HG03103 (cell line): ENCODE measurements around the gene LAG3.
"Not testable (repeated sequence)": the region's sequence is repeated elsewhere in the genome, so short reads cannot be mapped to it uniquely, and the experiment has no call there.

Experiments used
- ATAC-seq: cut with Tn5 transposase; IDR thresholded peaks from one replicate; pipeline ENCODE4 v1.9.1; 2021; ENCODE audit warnings: low read depth; ENCODE audit not compliant: unreplicated experiment

LAG3 gene

GRCh38 chr12:6772331-6772695 lies at the start of gene LAG3:
LAG3 (plus strand) TSS chr12:6772520; CDS start chr12:6772853, 333 bp downstream.
- no peak for ATAC-seq

GRCh38 chr12:6722863-6723262 lies 49.5 kb upstream of the LAG3 start:
- no peak for ATAC-seq

- ATAC-seq, result peak; percentile 88
These were observed 48.5 kb upstream of the LAG3 start, which contains the start of gene COPS7A for GRCh38 chr12:6723607-6724408. COPS7A (plus strand) TSS chr12:6724046; CDS start chr12:6724657, 611 bp downstream.

GRCh38 chr12:6724409-6724797 lies 47.9 kb upstream of the LAG3 start:
- ATAC-seq, result peak; percentile 1

GRCh38 chr12:6725350-6725749 lies 47.0 kb upstream of the LAG3 start:
- no peak for ATAC-seq

GRCh38 chr12:6729186-6729585 lies 43.1 kb upstream of the LAG3 start:
- ATAC-seq, result no peak

GRCh38 chr12:6730169-6730568 lies 42.2 kb upstream of the LAG3 start:
- no peak for ATAC-seq

GRCh38 chr12:6734506-6735387 lies 37.6 kb upstream of the LAG3 start:
- no peak for ATAC-seq

- ATAC-seq, result no peak
These were observed 36.7 kb upstream of the LAG3 start for GRCh38 chr12:6735448-6736191.

GRCh38 chr12:6736754-6737153 lies 35.6 kb upstream of the LAG3 start:
- no peak for ATAC-seq

GRCh38 chr12:6742080-6742479 lies 30.2 kb upstream of the LAG3 start:
- ATAC-seq, result not testable (repeated sequence)

GRCh38 chr12:6742834-6743233 lies 29.5 kb upstream of the LAG3 start:
- ATAC-seq, result no peak

GRCh38 chr12:6743300-6743699 lies 29.0 kb upstream of the LAG3 start:
- not testable (repeated sequence) for ATAC-seq

GRCh38 chr12:6745741-6746525 lies 26.4 kb upstream of the LAG3 start:
- ATAC-seq, result no peak

- ATAC-seq, result no peak
These were observed 25.1 kb upstream of the LAG3 start for GRCh38 chr12:6747216-6747615.

GRCh38 chr12:6748761-6749160 lies 23.6 kb upstream of the LAG3 start:
- no peak for ATAC-seq

GRCh38 chr12:6750506-6750905 lies 21.8 kb upstream of the LAG3 start:
- ATAC-seq, result no peak

GRCh38 chr12:6751767-6752166 lies 20.6 kb upstream of the LAG3 start:
- ATAC-seq, result no peak

- ATAC-seq, result no peak
These were observed 20.0 kb upstream of the LAG3 start for GRCh38 chr12:6752167-6752920.
